Kidney glomerular epithelial cell (primary cell): Measurements from ENCODE around the gene PTPRM.
A peak's percentile ranks its signal among the peaks of the same experiment; 100 is the strongest.

Experiments
- DNase-seq: peaks from one replicate; lab custom pipeline; 2025; lab: John Stamatoyannopoulos, UW

PTPRM gene

GRCh38 chr18:7669361-7669760 lies 102.2 kb downstream of the PTPRM start:
- DNase-seq, result no peak

GRCh38 chr18:7671105-7671504 lies 104.0 kb downstream of the PTPRM start:
- no peak for DNase-seq

- no peak for DNase-seq
These were observed 109.2 kb downstream of the PTPRM start for GRCh38 chr18:7676253-7676873.

GRCh38 chr18:7677001-7677400 lies 109.9 kb downstream of the PTPRM start:
- no peak for DNase-seq

GRCh38 chr18:7677424-7677823 lies 110.3 kb downstream of the PTPRM start:
- no peak for DNase-seq

- no peak for DNase-seq
These were observed 111.3 kb downstream of the PTPRM start for GRCh38 chr18:7678389-7678788.

- DNase-seq, result no peak
These were observed 111.7 kb downstream of the PTPRM start for GRCh38 chr18:7678801-7679200.

- DNase-seq, result no peak
These were observed 114.2 kb downstream of the PTPRM start for GRCh38 chr18:7681298-7681697.

GRCh38 chr18:7682321-7682720 lies 115.2 kb downstream of the PTPRM start:
- no peak for DNase-seq

GRCh38 chr18:7683753-7684152 lies 116.6 kb downstream of the PTPRM start:
- no peak for DNase-seq

- DNase-seq, result no peak
These were observed 117.2 kb downstream of the PTPRM start for GRCh38 chr18:7684357-7684756.

GRCh38 chr18:7684966-7685365 lies 117.8 kb downstream of the PTPRM start:
- DNase-seq, result no peak

GRCh38 chr18:7686278-7686677 lies 119.2 kb downstream of the PTPRM start:
- DNase-seq, result no peak

GRCh38 chr18:7688580-7688979 lies 121.5 kb downstream of the PTPRM start:
- no peak for DNase-seq

GRCh38 chr18:7691206-7691605 lies 124.1 kb downstream of the PTPRM start:
- DNase-seq, result no peak

- DNase-seq, result no peak
These were observed 129.7 kb downstream of the PTPRM start for GRCh38 chr18:7696780-7697179.

- no peak for DNase-seq
These were observed 130.2 kb downstream of the PTPRM start for GRCh38 chr18:7697306-7697705.

- no peak for DNase-seq
These were observed 144.4 kb downstream of the PTPRM start for GRCh38 chr18:7711495-7711894.

- no peak for DNase-seq
These were observed 153.3 kb downstream of the PTPRM start for GRCh38 chr18:7720395-7720794.

- DNase-seq, result no peak
These were observed 154.4 kb downstream of the PTPRM start for GRCh38 chr18:7721532-7721931.

GRCh38 chr18:7722955-7723354 lies 155.8 kb downstream of the PTPRM start:
- peak; percentile 37 for DNase-seq

GRCh38 chr18:7723558-7723957 lies 156.4 kb downstream of the PTPRM start:
- DNase-seq, result no peak

- DNase-seq, result no peak
These were observed 158.4 kb downstream of the PTPRM start for GRCh38 chr18:7725473-7725872.

- DNase-seq, result no peak
These were observed 158.8 kb downstream of the PTPRM start for GRCh38 chr18:7725897-7726296.

GRCh38 chr18:7726522-7726921 lies 159.4 kb downstream of the PTPRM start:
- no peak for DNase-seq
